Tibial nerve (tissue), 4 donors: Measurements from ENCODE around the gene ADCY3. TPM values are rescaled to one million over a fixed set of nuclear protein-coding genes. Genes with fewer than 3 reads are reported as not detected.
"Not testable (repeated sequence)": the region's sequence is repeated elsewhere in the genome, so short reads cannot be mapped to it uniquely, and the experiment has no call there.

ENCODE experiments used
- DNase-seq, 2 donors: peaks; one replicate each; pipeline ENCODE4 v3.0.0-alpha.2; 2019; ENCODE audit warnings: low spot score in 2 of 2
- H3K27ac ChIP-seq, 4 donors: fragments of 200-600 bp; sonication (generic) in 3 of 4; one replicate each; pipeline ENCODE4 v1.5.1; 2017 to 2019; ENCODE audit warnings: mild to moderate bottlenecking in 1 of 4
- H3K27me3 ChIP-seq, 2 donors: fragments of 200-600 bp; sonication (generic) in 1 of 2; one replicate each; pipeline versions ENCODE4 v1.5.1 to v1.6.0; 2017 to 2019
- H3K36me3 ChIP-seq, 3 donors: fragments of 200-600 bp; sonication (generic); one replicate each; pipeline ENCODE4 v1.5.1; 2018 to 2019
- H3K4me1 ChIP-seq, 4 donors: fragments of 200-600 bp; sonication (generic) in 3 of 4; one replicate each; pipeline ENCODE4 v1.5.1; 2017 to 2019
- H3K4me3 ChIP-seq, 4 donors: fragments of 200-600 bp; sonication (generic) in 3 of 4; one replicate each; pipeline ENCODE4 v1.5.1; 2017 to 2019; ENCODE audit warnings: mild to moderate bottlenecking in 1 of 4, moderate library complexity in 1 of 4
- H3K9me3 ChIP-seq, 4 donors: fragments of 200-600 bp; sonication (generic) in 3 of 4; one replicate each; pipeline ENCODE4 v1.5.1; 2017 to 2019
- CTCF ChIP-seq, 5 experiments: fragments of 200-600 bp in 3 of 5; fragments of 450-650 bp in 2 of 5; sonication (generic) in 3 of 5; IDR thresholded peaks; one replicate each; pipeline ENCODE4 v1.5.1; 2016 to 2019; ENCODE audit warnings: antibody characterized with exemption in 5 of 5, mild to moderate bottlenecking in 3 of 5, moderate library complexity in 2 of 5
- EP300 ChIP-seq, 2 donors: sonication (generic); formaldehyde crosslinking; IDR thresholded peaks; one replicate each; pipeline ENCODE4 v1.6.1; 2017; ENCODE audit warnings: antibody characterized with exemption in 2 of 2, mild to moderate bottlenecking in 1 of 2
- POLR2A ChIP-seq, 2 donors: fragments of 450-650 bp; IDR thresholded peaks; one replicate each; pipeline ENCODE4 v1.6.1; 2017; ENCODE audit warnings: antibody characterized with exemption in 2 of 2, mild to moderate bottlenecking in 2 of 2, moderate library complexity in 2 of 2
- WGBS, 2 donors: methylation state at CpG; one replicate each; pipeline ENCODE4 v1.1.5; 2018; 5-methylcytosine and 5-hydroxymethylcytosine counted together
- total RNA-seq, 4 donors: library from RNA; depleted of rRNA; stranded (reverse); fragments of >200 nt; gene quantifications; one replicate each; pipeline ENCODE4 v1.1.0, GENCODE V29; 2016

Gene ADCY3
- total RNA-seq, 4 donors from 2014 or later: 145 to 393 (median 207) TPM

- Histone ChIP-seq H3K27ac (no peak overlapping the region), H3K27me3 (no peaks in the 10 kb centered on the region), H3K9me3 (no peaks in the 10 kb centered on the region), H3K4me3 (no peak overlapping the region), H3K36me3 (peaks cover 0 to 100% (median 16%) of the 10 kb centered on the region in 3 donors), H3K4me1 (peaks cover 0 to under 1% (median 0%) of the 10 kb centered on the region in 4 donors)
- 92 to 93% methylated on average over 5 of the region's 5 CpGs for WGBS, 2 donors
- DNase-seq: no peak
- no peak for TF ChIP-seq POLR2A (IDR thresholded peaks at IDR 0.05)
- no peak for TF ChIP-seq CTCF (IDR thresholded peaks at IDR 0.05)
- TF ChIP-seq EP300 (IDR thresholded peaks at IDR 0.05): no peak
Measured at GRCh38 chr2:24837996-24838513, 82.0 kb downstream of the ADCY3 start.

- no peak overlapping the region for H3K27ac ChIP-seq
- no peaks in the 10 kb centered on the region for H3K9me3 ChIP-seq
- H3K4me3 ChIP-seq: no peak overlapping the region
- DNase-seq: no peak
- peaks cover 0 to 3% (median 0%) of the 10 kb centered on the region in 4 donors for H3K4me1 ChIP-seq
- no peaks in the 10 kb centered on the region for H3K27me3 ChIP-seq
- WGBS, 2 donors: 93% methylated on average over 9 of the region's 9 CpGs
- H3K36me3 ChIP-seq: peaks cover 0 to 98% (median 16%) of the 10 kb centered on the region in 3 donors
- TF ChIP-seq POLR2A (IDR thresholded peaks at IDR 0.05): no peak
- no peak for TF ChIP-seq EP300 (IDR thresholded peaks at IDR 0.05)
- no peak for TF ChIP-seq CTCF (IDR thresholded peaks at IDR 0.05)
Measured at GRCh38 chr2:24836706-24837105, 83.3 kb downstream of the ADCY3 start.

- no peak for DNase-seq
- Histone ChIP-seq H3K27ac (no peak overlapping the region), H3K4me3 (no peak overlapping the region), H3K4me1 (peaks cover 0 to 3% (median 0%) of the 10 kb centered on the region in 4 donors), H3K27me3 (no peaks in the 10 kb centered on the region), H3K36me3 (peaks cover 0 to 96% (median 15%) of the 10 kb centered on the region in 3 donors), H3K9me3 (no peaks in the 10 kb centered on the region)
- WGBS, 2 donors: 95 to 98% methylated on average over 8 of the region's 8 CpGs
- TF ChIP-seq EP300 (IDR thresholded peaks at IDR 0.05) (no peak), CTCF (IDR thresholded peaks at IDR 0.05) (no peak), POLR2A (IDR thresholded peaks at IDR 0.05) (no peak)
Measured at GRCh38 chr2:24836206-24836605, 83.8 kb downstream of the ADCY3 start.

- 76 to 78% methylated on average over 8 of the region's 8 CpGs for WGBS, 2 donors
- not testable (repeated sequence) for H3K27me3 ChIP-seq, H3K4me3 ChIP-seq, H3K27ac ChIP-seq, H3K4me1 ChIP-seq, DNase-seq, H3K9me3 ChIP-seq
- H3K36me3 ChIP-seq: peaks cover 3 to 96% (median 12%) of the 10 kb centered on the region in 3 donors
Measured at GRCh38 chr2:24835411-24835810, 84.6 kb downstream of the ADCY3 start.

GRCh38 chr2:24834733-24835395 lies 85.2 kb downstream of the ADCY3 start:
- TF ChIP-seq POLR2A (IDR thresholded peaks at IDR 0.05): no peak
- H3K4me1 ChIP-seq: peaks cover 0 to 3% (median 0%) of the 10 kb centered on the region in 4 donors
- H3K27ac ChIP-seq: no peak overlapping the region
- 90 to 93% methylated on average over 17 to 20 of the region's 20 CpGs for WGBS, 2 donors
- no peak overlapping the region for H3K4me3 ChIP-seq
- no peaks in the 10 kb centered on the region for H3K9me3 ChIP-seq
- H3K27me3 ChIP-seq: no peaks in the 10 kb centered on the region
- peaks cover 3 to 96% (median 12%) of the 10 kb centered on the region in 3 donors for H3K36me3 ChIP-seq
- DNase-seq: no peak
